SK-N-MC (cell line): Measurements from ENCODE around the gene TIMM8A.

Experiments used
- DNase-seq: peaks from one replicate; pipeline ENCODE4 v3.0.0-alpha.2; 2011; ENCODE audit warnings: low read depth, low spot score
- H3K27ac ChIP-seq: fragments of 200-600 bp; sonication (generic); 2 replicates; pipeline ENCODE4 v1.5.1; 2016; ENCODE audit warnings: mixed run types
- H3K36me3 ChIP-seq: fragments of 200-600 bp; sonication (generic); 2 replicates; pipeline ENCODE4 v1.6.1; 2017; ENCODE audit warnings: antibody characterized with exemption, low read length, mixed read lengths; ENCODE audit not compliant: insufficient read depth
- H3K4me3 ChIP-seq: fragments of 200-600 bp; sonication (generic); 2 replicates; pipeline ENCODE4 v1.5.1; 2016
- H3K9ac ChIP-seq: fragments of 200-600 bp; sonication (generic); 2 replicates; pipeline ENCODE4 v1.8.0; 2017; ENCODE audit warnings: mixed run types, mixed read lengths; ENCODE audit not compliant: insufficient read length
- H3K9me3 ChIP-seq: fragments of 200-600 bp; sonication (generic); 2 replicates; pipeline ENCODE4 v1.6.1; 2017; ENCODE audit warnings: low read depth, mild to moderate bottlenecking, antibody characterized with exemption, low read length, moderate library complexity, mixed read lengths
- EZH2 ChIP-seq: fragments of 200-600 bp; sonication (generic); IDR thresholded peaks from one replicate; pipeline ENCODE4 v1.6.1; 2017; ENCODE audit warnings: antibody characterized with exemption
- FOXP2 ChIP-seq: optimal IDR thresholded peaks from 2 replicates; pipeline ENCODE3; 2011; ENCODE audit warnings: mild to moderate bottlenecking, moderate library complexity; ENCODE audit not compliant: insufficient read depth; ENCODE audit errors: extremely low read length, control extremely low read depth
- POLR2AphosphoS5 ChIP-seq: IDR thresholded peaks from 2 replicates; pipeline ENCODE4 v1.6.1; 2012; ENCODE audit warnings: mild to moderate bottlenecking, low read depth, low read length, borderline replicate concordance

TIMM8A gene

GRCh38 chrX:101368800-101369199 lies 20.3 kb upstream of the TIMM8A start:
- DNase-seq, result no peak
- Histone ChIP-seq H3K9me3 (no peaks in the 10 kb centered on the region), H3K4me3 (no peak overlapping the region), H3K27ac (no peak overlapping the region), H3K9ac (no peak overlapping the region), H3K36me3 (no peaks in the 10 kb centered on the region)
- TF ChIP-seq FOXP2 (no peak), POLR2AphosphoS5 (no peak)

GRCh38 chrX:101365301-101365795 lies 16.8 kb upstream of the TIMM8A start:
- Histone ChIP-seq H3K9me3 (no peaks in the 10 kb centered on the region), H3K36me3 (no peaks in the 10 kb centered on the region), H3K27ac (no peak overlapping the region), H3K4me3 (no peak overlapping the region), H3K9ac (no peak overlapping the region)
- DNase-seq, result no peak
- TF ChIP-seq FOXP2 (no peak), EZH2 (no peak), POLR2AphosphoS5 (no peak)

- no peak for TF ChIP-seq FOXP2
- TF ChIP-seq EZH2, result no peak
- TF ChIP-seq POLR2AphosphoS5, result no peak
- Histone ChIP-seq H3K4me3 (no peak overlapping the region), H3K9me3 (no peaks in the 10 kb centered on the region), H3K27ac (no peak overlapping the region), H3K9ac (no peak overlapping the region), H3K36me3 (no peaks in the 10 kb centered on the region)
- no peak for DNase-seq
Measured at GRCh38 chrX:101362757-101363156, 14.2 kb upstream of the TIMM8A start.

GRCh38 chrX:101362116-101362515 lies 13.6 kb upstream of the TIMM8A start:
- Histone ChIP-seq H3K4me3 (no peak overlapping the region), H3K9me3 (no peaks in the 10 kb centered on the region), H3K9ac (no peak overlapping the region), H3K27ac (no peak overlapping the region), H3K36me3 (no peaks in the 10 kb centered on the region)
- no peak for DNase-seq
- no peak for TF ChIP-seq EZH2
- no peak for TF ChIP-seq FOXP2
- TF ChIP-seq POLR2AphosphoS5, result no peak

GRCh38 chrX:101360390-101360789 lies 11.8 kb upstream of the TIMM8A start:
- no peaks in the 10 kb centered on the region for H3K36me3 ChIP-seq
- DNase-seq, result no peak
- no peaks in the 10 kb centered on the region for H3K9me3 ChIP-seq
- H3K27ac ChIP-seq, result no peak overlapping the region
- no peak overlapping the region for H3K9ac ChIP-seq
- TF ChIP-seq POLR2AphosphoS5 (no peak), EZH2 (no peak), FOXP2 (no peak)
- no peak overlapping the region for H3K4me3 ChIP-seq

- Histone ChIP-seq H3K27ac (no peak overlapping the region), H3K4me3 (no peak overlapping the region), H3K9ac (no peak overlapping the region), H3K36me3 (no peaks in the 10 kb centered on the region), H3K9me3 (no peaks in the 10 kb centered on the region)
- TF ChIP-seq POLR2AphosphoS5 (no peak), EZH2 (no peak), FOXP2 (no peak)
- DNase-seq, result no peak
Measured at GRCh38 chrX:101359966-101360365, 11.4 kb upstream of the TIMM8A start.

- no peaks in the 10 kb centered on the region for H3K36me3 ChIP-seq
- DNase-seq, result no peak
- no peak overlapping the region for H3K9ac ChIP-seq
- H3K9me3 ChIP-seq, result no peaks in the 10 kb centered on the region
- TF ChIP-seq EZH2, result no peak
- TF ChIP-seq FOXP2, result no peak
- TF ChIP-seq POLR2AphosphoS5, result no peak
- H3K4me3 ChIP-seq, result no peak overlapping the region
- no peak overlapping the region for H3K27ac ChIP-seq
Measured at GRCh38 chrX:101357166-101357795, 8.7 kb upstream of the TIMM8A start.

- H3K9ac ChIP-seq, result peak overlapping the region; percentile 86
- no peak overlapping the region for H3K27ac ChIP-seq
- no peaks in the 10 kb centered on the region for H3K9me3 ChIP-seq
- no peak for DNase-seq
- TF ChIP-seq EZH2 (no peak), FOXP2 (no peak), POLR2AphosphoS5 (no peak)
- peak overlapping the region; percentile 88 for H3K4me3 ChIP-seq
- H3K36me3 ChIP-seq, result peaks cover 12% of the 10 kb centered on the region
Measured at GRCh38 chrX:101349193-101349562, 636 bp upstream of the TIMM8A start.

GRCh38 chrX:101347859-101348451 lies 587 bp downstream of the TIMM8A start:
- TF ChIP-seq POLR2AphosphoS5 (no peak), EZH2 (no peak), FOXP2 (no peak)
- Histone ChIP-seq H3K9me3 (no peaks in the 10 kb centered on the region), H3K27ac (no peak overlapping the region), H3K36me3 (peaks cover 12% of the 10 kb centered on the region), H3K9ac (peak overlapping the region; percentile 86), H3K4me3 (peak overlapping the region; percentile 88)
- DNase-seq, result no peak
